Measurements from ENCODE around the gene ADAM17. TPM values are rescaled to one million over a fixed set of nuclear protein-coding genes. Genes with fewer than 3 reads are reported as not detected.
A peak's percentile ranks its signal among the peaks of the same experiment; 100 is the strongest.

Gene ADAM17
- total RNA-seq, 2 donors from 2014 or later, result 18.6 to 20.0 TPM

GRCh38 chr2:9474361-9475057, 81.1 kb downstream of the ADAM17 start, which contains the start of gene IAH1:
IAH1 (plus strand) TSS chr2:9474551; CDS start chr2:9474567, 16 bp downstream.
- no peaks in the 10 kb centered on the region for H3K9me3 ChIP-seq
- H3K27ac ChIP-seq, result peak within 1 kb of the TSS; percentile 84
- H3K4me1 ChIP-seq, result peaks cover 8% of the 10 kb centered on the region
- H3K36me3 ChIP-seq, result no peaks in the 10 kb centered on the region
- H3K27me3 ChIP-seq, result no peaks in the 10 kb centered on the region
- no peak for TF ChIP-seq CTCF (IDR thresholded peaks at IDR 0.05)
- intact Hi-C loops (cut with DNase I), result no loop called here
- peak within 1 kb of the TSS; percentile 85 to 95 for H3K9ac ChIP-seq (ENCODE audit: low read depth in 2 of 2, low read length in 2 of 2)
- DNase-seq, result peak; percentile 66
- H3K4me3 ChIP-seq, result peak within 1 kb of the TSS; percentile 91

GRCh38 chr2:9473985-9474360, 81.7 kb downstream of the ADAM17 start:
- Histone ChIP-seq H3K36me3 (no peaks in the 10 kb centered on the region), H3K27ac (peak overlapping the region; percentile 84), H3K9me3 (no peaks in the 10 kb centered on the region), H3K4me3 (peak overlapping the region; percentile 91), H3K9ac (ENCODE audit: low read depth in 2 of 2, low read length in 2 of 2) (peak overlapping the region; percentile 85 to 92), H3K4me1 (peaks cover 8% of the 10 kb centered on the region), H3K27me3 (no peaks in the 10 kb centered on the region)
- intact Hi-C loops (cut with DNase I), result no loop called here
- TF ChIP-seq CTCF (IDR thresholded peaks at IDR 0.05), result no peak
- peak; percentile 67 for DNase-seq

GRCh38 chr2:9473308-9473984, 82.2 kb downstream of the ADAM17 start:
- Histone ChIP-seq H3K9ac (ENCODE audit: low read depth in 2 of 2, low read length in 2 of 2) (peak overlapping the region in 1 of 2 donors; percentile 85), H3K36me3 (no peaks in the 10 kb centered on the region), H3K9me3 (no peaks in the 10 kb centered on the region), H3K27me3 (no peaks in the 10 kb centered on the region), H3K27ac (no peak overlapping the region), H3K4me3 (peak overlapping the region; percentile 91), H3K4me1 (peaks cover 8% of the 10 kb centered on the region)
- intact Hi-C loops (cut with DNase I), result no loop called here
- no peak for TF ChIP-seq CTCF (IDR thresholded peaks at IDR 0.05)
- peak; percentile 59 for DNase-seq

GRCh38 chr2:9472511-9472910, 83.1 kb downstream of the ADAM17 start:
- no peaks in the 10 kb centered on the region for H3K36me3 ChIP-seq
- H3K4me3 ChIP-seq, result no peak overlapping the region
- DNase-seq, result no peak
- TF ChIP-seq CTCF (IDR thresholded peaks at IDR 0.05), result no peak
- no peak overlapping the region for H3K27ac ChIP-seq
- H3K9ac ChIP-seq (ENCODE audit: low read depth in 2 of 2, low read length in 2 of 2), result no peak overlapping the region
- H3K9me3 ChIP-seq, result no peaks in the 10 kb centered on the region
- intact Hi-C loops (cut with DNase I), result no loop called here
- no peaks in the 10 kb centered on the region for H3K27me3 ChIP-seq
- peaks cover 8% of the 10 kb centered on the region for H3K4me1 ChIP-seq

GRCh38 chr2:9471206-9471605, 84.4 kb downstream of the ADAM17 start:
- Histone ChIP-seq H3K36me3 (no peaks in the 10 kb centered on the region), H3K4me3 (no peak overlapping the region), H3K9me3 (no peaks in the 10 kb centered on the region), H3K27me3 (no peaks in the 10 kb centered on the region), H3K27ac (no peak overlapping the region), H3K9ac (ENCODE audit: low read depth in 2 of 2, low read length in 2 of 2) (no peak overlapping the region), H3K4me1 (peaks cover 8% of the 10 kb centered on the region)
- DNase-seq, result no peak
- TF ChIP-seq CTCF (IDR thresholded peaks at IDR 0.05), result no peak
- intact Hi-C loops (cut with DNase I), result no loop called here
